ENCODE data around the gene IPCEF1. TPM values are rescaled to one million over a fixed set of nuclear protein-coding genes. Genes with fewer than 3 reads are reported as not detected.

The IPCEF1 gene
- total and polyA plus RNA-seq, 4 donors = 0.46 to 2.8 (median 1.3) TPM

DNA sequence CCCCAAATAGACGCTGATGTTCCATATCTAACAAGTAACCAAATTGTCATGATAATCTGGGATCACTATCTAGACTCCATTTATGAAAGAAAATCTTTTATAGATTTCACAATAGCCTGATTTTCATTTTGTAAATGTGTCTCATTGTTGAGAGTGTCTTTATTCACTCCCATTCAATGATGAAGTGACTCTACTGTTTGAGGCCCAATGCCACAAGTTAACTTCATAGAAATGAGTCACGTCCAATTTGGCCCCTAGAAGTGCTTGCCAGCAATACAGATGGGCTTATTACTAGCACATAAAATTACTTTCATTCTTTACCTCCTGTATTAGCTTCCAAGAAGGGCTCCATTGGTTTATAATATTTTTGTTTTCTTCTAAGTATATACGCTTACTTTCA lies 6.3 kb downstream of the IPCEF1 start:
- TF ChIP-seq EGR1 (IDR thresholded peaks at IDR 0.05; ENCODE audit: low read depth in 2 of 2) (no peak), RAD21 (IDR thresholded peaks at IDR 0.05) (no peak), YY1 (IDR thresholded peaks at IDR 0.05) (no peak), HNF4A (conservative IDR thresholded peaks at IDR 0.05) (no peak), GABPA (IDR thresholded peaks at IDR 0.05 in 1 of 2, conservative IDR thresholded peaks at IDR 0.05 in 1 of 2) (no peak), RXRA (IDR thresholded peaks at IDR 0.05) (no peak), FOXA1 (IDR thresholded peaks at IDR 0.05) (no peak), FOXA2 (IDR thresholded peaks at IDR 0.05) (no peak), HNF4G (IDR thresholded peaks at IDR 0.05) (no peak), NR2F2 (IDR thresholded peaks at IDR 0.05) (no peak), TAF1 (conservative IDR thresholded peaks at IDR 0.05) (no peak), JUND (IDR thresholded peaks at IDR 0.05) (no peak)
- TF ChIP-seq, protein P1, sequence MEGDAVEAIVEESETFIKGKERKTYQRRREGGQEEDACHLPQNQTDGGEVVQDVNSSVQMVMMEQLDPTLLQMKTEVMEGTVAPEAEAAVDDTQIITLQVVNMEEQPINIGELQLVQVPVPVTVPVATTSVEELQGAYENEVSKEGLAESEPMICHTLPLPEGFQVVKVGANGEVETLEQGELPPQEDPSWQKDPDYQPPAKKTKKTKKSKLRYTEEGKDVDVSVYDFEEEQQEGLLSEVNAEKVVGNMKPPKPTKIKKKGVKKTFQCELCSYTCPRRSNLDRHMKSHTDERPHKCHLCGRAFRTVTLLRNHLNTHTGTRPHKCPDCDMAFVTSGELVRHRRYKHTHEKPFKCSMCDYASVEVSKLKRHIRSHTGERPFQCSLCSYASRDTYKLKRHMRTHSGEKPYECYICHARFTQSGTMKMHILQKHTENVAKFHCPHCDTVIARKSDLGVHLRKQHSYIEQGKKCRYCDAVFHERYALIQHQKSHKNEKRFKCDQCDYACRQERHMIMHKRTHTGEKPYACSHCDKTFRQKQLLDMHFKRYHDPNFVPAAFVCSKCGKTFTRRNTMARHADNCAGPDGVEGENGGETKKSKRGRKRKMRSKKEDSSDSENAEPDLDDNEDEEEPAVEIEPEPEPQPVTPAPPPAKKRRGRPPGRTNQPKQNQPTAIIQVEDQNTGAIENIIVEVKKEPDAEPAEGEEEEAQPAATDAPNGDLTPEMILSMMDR (IDR thresholded peaks at IDR 0.05; ENCODE audit: low read depth, low read length, missing input control) = no peak
- TF ChIP-seq, protein P2, sequence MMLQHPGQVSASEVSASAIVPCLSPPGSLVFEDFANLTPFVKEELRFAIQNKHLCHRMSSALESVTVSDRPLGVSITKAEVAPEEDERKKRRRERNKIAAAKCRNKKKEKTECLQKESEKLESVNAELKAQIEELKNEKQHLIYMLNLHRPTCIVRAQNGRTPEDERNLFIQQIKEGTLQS (IDR thresholded peaks at IDR 0.05) = no peak
- TF ChIP-seq, protein P3, sequence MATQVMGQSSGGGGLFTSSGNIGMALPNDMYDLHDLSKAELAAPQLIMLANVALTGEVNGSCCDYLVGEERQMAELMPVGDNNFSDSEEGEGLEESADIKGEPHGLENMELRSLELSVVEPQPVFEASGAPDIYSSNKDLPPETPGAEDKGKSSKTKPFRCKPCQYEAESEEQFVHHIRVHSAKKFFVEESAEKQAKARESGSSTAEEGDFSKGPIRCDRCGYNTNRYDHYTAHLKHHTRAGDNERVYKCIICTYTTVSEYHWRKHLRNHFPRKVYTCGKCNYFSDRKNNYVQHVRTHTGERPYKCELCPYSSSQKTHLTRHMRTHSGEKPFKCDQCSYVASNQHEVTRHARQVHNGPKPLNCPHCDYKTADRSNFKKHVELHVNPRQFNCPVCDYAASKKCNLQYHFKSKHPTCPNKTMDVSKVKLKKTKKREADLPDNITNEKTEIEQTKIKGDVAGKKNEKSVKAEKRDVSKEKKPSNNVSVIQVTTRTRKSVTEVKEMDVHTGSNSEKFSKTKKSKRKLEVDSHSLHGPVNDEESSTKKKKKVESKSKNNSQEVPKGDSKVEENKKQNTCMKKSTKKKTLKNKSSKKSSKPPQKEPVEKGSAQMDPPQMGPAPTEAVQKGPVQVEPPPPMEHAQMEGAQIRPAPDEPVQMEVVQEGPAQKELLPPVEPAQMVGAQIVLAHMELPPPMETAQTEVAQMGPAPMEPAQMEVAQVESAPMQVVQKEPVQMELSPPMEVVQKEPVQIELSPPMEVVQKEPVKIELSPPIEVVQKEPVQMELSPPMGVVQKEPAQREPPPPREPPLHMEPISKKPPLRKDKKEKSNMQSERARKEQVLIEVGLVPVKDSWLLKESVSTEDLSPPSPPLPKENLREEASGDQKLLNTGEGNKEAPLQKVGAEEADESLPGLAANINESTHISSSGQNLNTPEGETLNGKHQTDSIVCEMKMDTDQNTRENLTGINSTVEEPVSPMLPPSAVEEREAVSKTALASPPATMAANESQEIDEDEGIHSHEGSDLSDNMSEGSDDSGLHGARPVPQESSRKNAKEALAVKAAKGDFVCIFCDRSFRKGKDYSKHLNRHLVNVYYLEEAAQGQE (IDR thresholded peaks at IDR 0.05) = no peak
- 83% methylated on average over 3 of the region's 3 CpGs for WGBS

DNA sequence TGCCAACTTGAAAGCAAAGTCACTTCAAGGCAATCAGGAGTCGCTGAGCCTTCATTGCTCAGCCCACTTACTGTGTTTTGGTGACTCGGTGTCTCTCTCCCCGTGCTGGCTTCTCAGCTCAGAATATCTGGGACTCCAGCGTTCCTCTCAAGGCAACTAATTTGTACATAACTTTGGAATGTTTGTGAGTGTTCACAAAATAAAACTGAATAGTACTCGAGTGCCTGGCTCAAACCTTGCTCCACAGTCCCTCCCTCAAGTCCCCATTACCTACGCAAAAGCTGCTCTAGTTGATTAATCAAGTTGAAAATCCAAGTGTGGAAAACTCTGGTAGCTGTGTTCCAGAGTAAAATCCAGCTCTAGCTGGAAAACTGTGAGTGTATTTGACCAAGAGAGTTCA lies 8.6 kb downstream of the IPCEF1 start:
- Histone ChIP-seq H3K27ac (ENCODE audit: low read depth in 1 of 2, low read length in 2 of 2) (no peak overlapping the region), H3K36me3 (ENCODE audit: control insufficient read depth in 4 of 4, insufficient read depth in 3 of 4, low read depth in 1 of 4, low read length in 3 of 4) (no peaks in the 10 kb centered on the region), H3K9me3 (ENCODE audit: control insufficient read depth in 4 of 4, low read length in 3 of 4) (no peaks in the 10 kb centered on the region), H3K27me3 (ENCODE audit: control insufficient read depth in 4 of 4, insufficient read depth in 4 of 4, low read length in 3 of 4) (no peaks in the 10 kb centered on the region), H3K4me1 (ENCODE audit: control insufficient read depth in 4 of 4, insufficient read depth in 4 of 4, low read length in 3 of 4) (no peaks in the 10 kb centered on the region), H3K4me3 (ENCODE audit: low read depth in 1 of 3, low read length in 3 of 3) (no peak overlapping the region), H3K9ac (ENCODE audit: low read depth in 1 of 2, low read length in 2 of 2) (no peak overlapping the region)
- DNase-seq (ENCODE audit: low spot score) = no peak
- WGBS = 95% methylated on average over 6 of the region's 6 CpGs
- no peak for TF ChIP-seq FOXA1 (IDR thresholded peaks at IDR 0.05)
- TF ChIP-seq, protein P2 (IDR thresholded peaks at IDR 0.05) = no peak
- TF ChIP-seq, protein P1 (IDR thresholded peaks at IDR 0.05; ENCODE audit: low read depth, low read length, missing input control) = no peak
- TF ChIP-seq, protein P3 (IDR thresholded peaks at IDR 0.05) = no peak
- no peak for TF ChIP-seq NR2F2 (IDR thresholded peaks at IDR 0.05)
- TF ChIP-seq GABPA (IDR thresholded peaks at IDR 0.05 in 1 of 2, conservative IDR thresholded peaks at IDR 0.05 in 1 of 2) = no peak
- TF ChIP-seq, protein P4, sequence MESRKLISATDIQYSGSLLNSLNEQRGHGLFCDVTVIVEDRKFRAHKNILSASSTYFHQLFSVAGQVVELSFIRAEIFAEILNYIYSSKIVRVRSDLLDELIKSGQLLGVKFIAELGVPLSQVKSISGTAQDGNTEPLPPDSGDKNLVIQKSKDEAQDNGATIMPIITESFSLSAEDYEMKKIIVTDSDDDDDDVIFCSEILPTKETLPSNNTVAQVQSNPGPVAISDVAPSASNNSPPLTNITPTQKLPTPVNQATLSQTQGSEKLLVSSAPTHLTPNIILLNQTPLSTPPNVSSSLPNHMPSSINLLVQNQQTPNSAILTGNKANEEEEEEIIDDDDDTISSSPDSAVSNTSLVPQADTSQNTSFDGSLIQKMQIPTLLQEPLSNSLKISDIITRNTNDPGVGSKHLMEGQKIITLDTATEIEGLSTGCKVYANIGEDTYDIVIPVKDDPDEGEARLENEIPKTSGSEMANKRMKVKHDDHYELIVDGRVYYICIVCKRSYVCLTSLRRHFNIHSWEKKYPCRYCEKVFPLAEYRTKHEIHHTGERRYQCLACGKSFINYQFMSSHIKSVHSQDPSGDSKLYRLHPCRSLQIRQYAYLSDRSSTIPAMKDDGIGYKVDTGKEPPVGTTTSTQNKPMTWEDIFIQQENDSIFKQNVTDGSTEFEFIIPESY (IDR thresholded peaks at IDR 0.05) = no peak
- no peak for TF ChIP-seq EGR1 (IDR thresholded peaks at IDR 0.05; ENCODE audit: low read depth in 2 of 2)
- TF ChIP-seq HNF4A (conservative IDR thresholded peaks at IDR 0.05) = no peak
- TF ChIP-seq YY1 (IDR thresholded peaks at IDR 0.05) = no peak
- TF ChIP-seq RAD21 (IDR thresholded peaks at IDR 0.05) = no peak
- TF ChIP-seq JUND (IDR thresholded peaks at IDR 0.05) = no peak
- no peak for TF ChIP-seq TAF1 (conservative IDR thresholded peaks at IDR 0.05)
- TF ChIP-seq FOXA2 (IDR thresholded peaks at IDR 0.05) = no peak

More for the DNA sequence above, 6.3 kb downstream of the IPCEF1 start:
- no peak overlapping the region for H3K27ac ChIP-seq (ENCODE audit: low read depth in 1 of 2, low read length in 2 of 2)
- no peaks in the 10 kb centered on the region for H3K27me3 ChIP-seq (ENCODE audit: control insufficient read depth in 4 of 4, insufficient read depth in 4 of 4, low read length in 3 of 4)
- H3K9me3 ChIP-seq (ENCODE audit: control insufficient read depth in 4 of 4, low read length in 3 of 4) = no peaks in the 10 kb centered on the region
- H3K9ac ChIP-seq (ENCODE audit: low read depth in 1 of 2, low read length in 2 of 2) = no peak overlapping the region
- no peak for DNase-seq (ENCODE audit: low spot score)
- no peaks in the 10 kb centered on the region for H3K36me3 ChIP-seq (ENCODE audit: control insufficient read depth in 4 of 4, insufficient read depth in 3 of 4, low read depth in 1 of 4, low read length in 3 of 4)
- H3K4me3 ChIP-seq (ENCODE audit: low read depth in 1 of 3, low read length in 3 of 3) = no peak overlapping the region
- no peaks in the 10 kb centered on the region for H3K4me1 ChIP-seq (ENCODE audit: control insufficient read depth in 4 of 4, insufficient read depth in 4 of 4, low read length in 3 of 4)

All from liver (tissue), 9 donors.